Measurements from ENCODE around the gene CCNYL1.
A peak's percentile ranks its signal among the peaks of the same experiment; 100 is the strongest.

The CCNYL1 gene

DNA sequence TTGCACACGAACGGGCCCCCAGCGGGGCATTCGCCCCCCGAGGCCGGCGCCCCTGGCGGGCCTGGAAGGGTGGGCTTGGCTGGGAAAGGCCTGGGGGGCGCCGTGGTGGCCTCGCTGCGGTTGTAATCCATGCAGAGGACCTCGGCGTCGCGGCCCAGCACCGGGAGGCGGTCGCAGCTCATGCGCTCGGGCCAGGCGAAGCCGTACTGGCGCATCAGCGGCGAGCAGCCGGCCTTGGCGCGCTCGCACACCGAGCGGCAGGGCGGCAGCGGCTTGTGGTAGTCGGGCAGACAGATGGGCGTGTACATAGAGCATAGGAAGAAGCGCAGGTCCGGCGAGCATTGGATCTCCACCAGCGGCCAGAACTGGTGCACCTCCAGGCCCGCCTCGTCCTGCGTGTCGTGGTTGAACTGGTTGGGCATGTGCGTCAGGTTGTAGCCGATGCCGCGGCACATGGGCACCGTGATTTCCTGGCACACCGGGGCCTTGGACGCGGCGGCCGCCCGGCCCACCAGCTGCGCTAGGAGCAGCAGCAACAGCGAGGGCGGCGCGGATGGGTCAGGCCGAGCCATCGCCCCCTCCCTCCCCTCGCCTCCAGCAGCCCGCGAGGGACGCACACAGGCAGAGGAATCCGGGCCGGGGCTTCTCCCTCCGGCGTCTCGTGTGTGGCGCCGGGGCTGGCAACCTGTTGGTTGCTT lies 56.9 kb downstream of the CCNYL1 start:
- Histone ChIP-seq H3K9me3 (no peaks in the 10 kb centered on the region), H3K4me1 (peaks cover 45% of the 10 kb centered on the region), H3K4me3 (peak overlapping the region; percentile 82), H3K27me3 (ENCODE audit: low read depth) (no peaks in the 10 kb centered on the region), H3K36me3 (replicated peaks) (peaks cover 33% of the 10 kb centered on the region)
- in situ Hi-C loops (cut with MboI; ENCODE audit: low sequenced_read_pairs): no loop called here
- DNase-seq (ENCODE audit: low spot score in 2 of 2): peak in 1 of 2 experiments; percentile 55

DNA sequence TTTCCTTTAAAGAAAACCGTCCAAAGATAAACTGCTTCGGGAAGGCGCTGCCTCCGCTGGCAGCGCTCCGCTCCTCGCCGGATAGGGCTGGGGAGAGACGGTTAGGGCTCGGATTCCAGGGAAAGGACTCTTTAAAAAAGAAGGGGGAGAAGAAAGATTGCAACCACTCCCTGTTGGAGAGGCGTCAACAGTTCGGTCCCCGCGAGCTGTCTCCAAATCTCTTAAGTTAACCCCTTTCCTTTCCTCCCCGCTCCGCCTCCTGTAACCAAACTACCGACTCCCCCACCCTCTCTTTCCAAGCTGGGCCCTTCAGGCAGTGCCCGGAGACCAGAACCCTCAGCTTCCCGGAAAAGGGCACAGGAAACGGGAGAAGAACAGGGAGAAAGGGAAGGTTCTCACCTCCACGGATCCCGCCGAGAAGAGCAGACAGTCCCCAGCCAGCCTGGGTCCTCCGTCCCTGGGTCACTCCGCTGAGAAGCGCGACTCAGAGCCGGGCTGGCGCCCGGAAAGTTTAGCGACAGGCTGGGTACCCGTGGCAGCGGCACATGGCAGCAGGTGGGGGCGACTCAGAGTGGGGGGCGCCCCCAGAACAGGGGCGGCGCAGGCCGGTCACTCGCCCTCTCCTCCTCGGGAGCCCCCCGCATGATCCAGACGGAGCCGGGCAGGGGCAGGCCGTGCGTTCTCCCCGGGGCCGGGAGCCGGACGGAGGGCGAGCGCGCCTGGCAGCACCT lies 57.6 kb downstream of the CCNYL1 start:
- H3K36me3 ChIP-seq (replicated peaks): peaks cover 26% of the 10 kb centered on the region
- peaks cover 42% of the 10 kb centered on the region for H3K4me1 ChIP-seq
- H3K9me3 ChIP-seq: no peaks in the 10 kb centered on the region
- in situ Hi-C loops (cut with MboI; ENCODE audit: low sequenced_read_pairs): no loop called here
- H3K27me3 ChIP-seq (ENCODE audit: low read depth): no peaks in the 10 kb centered on the region
- peak; percentile 28 to 53 for DNase-seq (ENCODE audit: low spot score in 2 of 2)
- peak overlapping the region; percentile 82 for H3K4me3 ChIP-seq

DNA sequence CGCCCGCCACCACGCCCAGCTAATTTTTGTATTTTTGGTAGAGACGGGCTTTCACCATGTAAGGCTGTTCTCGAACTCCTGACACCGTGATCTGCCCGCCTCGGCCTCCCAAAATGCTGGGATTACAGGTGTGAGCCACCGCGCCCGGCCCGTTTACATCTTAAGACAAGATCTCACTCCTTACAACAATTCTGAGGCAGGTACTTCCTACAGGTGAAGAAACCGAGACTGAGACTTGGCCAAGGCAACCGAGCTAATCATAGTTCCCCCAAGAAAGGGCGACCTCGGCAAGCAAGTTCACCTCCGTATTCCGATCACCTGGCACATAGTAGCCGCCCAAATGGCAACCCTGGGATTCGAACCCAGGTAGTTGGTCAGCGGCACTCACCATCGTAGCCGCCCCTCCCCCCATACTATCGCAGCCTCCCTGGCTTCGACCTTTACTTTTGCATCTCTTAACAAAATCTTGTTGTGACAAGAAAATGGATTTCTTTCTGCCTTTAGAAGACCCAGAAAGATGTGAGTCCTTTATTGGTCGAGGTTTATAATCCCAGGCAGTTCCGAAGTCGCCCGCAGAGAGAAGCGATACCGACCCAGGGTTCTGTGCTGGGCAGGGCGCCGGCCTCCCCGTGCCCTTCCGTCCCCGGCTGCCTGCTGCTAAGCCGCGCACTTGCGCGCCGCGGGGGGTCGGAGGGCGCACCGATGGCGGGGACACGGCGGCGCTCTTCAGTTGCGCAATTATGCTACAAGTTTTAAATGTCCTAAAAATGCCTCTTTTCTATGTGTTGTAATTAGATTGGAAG lies 59.4 kb downstream of the CCNYL1 start:
- DNase-seq (ENCODE audit: low spot score in 2 of 2): no peak
- Histone ChIP-seq H3K36me3 (replicated peaks) (peaks cover 17% of the 10 kb centered on the region), H3K9me3 (no peaks in the 10 kb centered on the region), H3K4me1 (peaks cover 27% of the 10 kb centered on the region), H3K27me3 (ENCODE audit: low read depth) (no peaks in the 10 kb centered on the region), H3K4me3 (no peak overlapping the region; the same call in 1 of the 2 replicates)
- in situ Hi-C loops (cut with MboI; ENCODE audit: low sequenced_read_pairs): no loop called here

DNA sequence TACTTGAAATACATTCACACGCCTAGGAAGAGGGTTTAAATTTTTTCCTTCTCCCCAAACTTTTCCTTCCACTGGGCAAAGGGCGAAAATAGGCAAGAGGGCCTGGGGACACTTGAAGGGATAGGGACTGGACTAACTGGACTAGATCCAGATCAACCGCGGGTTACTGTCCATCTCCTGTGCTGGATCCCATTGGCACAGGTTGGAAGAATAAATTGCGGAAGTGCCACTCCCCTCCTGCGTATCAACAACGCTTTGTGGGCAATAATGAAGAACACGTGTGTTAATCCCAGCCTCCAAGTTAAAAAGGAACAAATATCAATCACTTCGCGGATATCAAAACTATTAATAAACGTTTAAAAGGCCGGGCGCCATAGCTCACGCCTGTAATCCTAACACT lies 60.0 kb downstream of the CCNYL1 start:
- H3K9me3 ChIP-seq: no peaks in the 10 kb centered on the region
- DNase-seq (ENCODE audit: low spot score in 2 of 2): no peak
- peaks cover 16% of the 10 kb centered on the region for H3K36me3 ChIP-seq (replicated peaks)
- in situ Hi-C loops (cut with MboI; ENCODE audit: low sequenced_read_pairs): no loop called here
- H3K27me3 ChIP-seq (ENCODE audit: low read depth): no peaks in the 10 kb centered on the region
- peaks cover 22% of the 10 kb centered on the region for H3K4me1 ChIP-seq
- H3K4me3 ChIP-seq: no peak overlapping the region

DNA sequence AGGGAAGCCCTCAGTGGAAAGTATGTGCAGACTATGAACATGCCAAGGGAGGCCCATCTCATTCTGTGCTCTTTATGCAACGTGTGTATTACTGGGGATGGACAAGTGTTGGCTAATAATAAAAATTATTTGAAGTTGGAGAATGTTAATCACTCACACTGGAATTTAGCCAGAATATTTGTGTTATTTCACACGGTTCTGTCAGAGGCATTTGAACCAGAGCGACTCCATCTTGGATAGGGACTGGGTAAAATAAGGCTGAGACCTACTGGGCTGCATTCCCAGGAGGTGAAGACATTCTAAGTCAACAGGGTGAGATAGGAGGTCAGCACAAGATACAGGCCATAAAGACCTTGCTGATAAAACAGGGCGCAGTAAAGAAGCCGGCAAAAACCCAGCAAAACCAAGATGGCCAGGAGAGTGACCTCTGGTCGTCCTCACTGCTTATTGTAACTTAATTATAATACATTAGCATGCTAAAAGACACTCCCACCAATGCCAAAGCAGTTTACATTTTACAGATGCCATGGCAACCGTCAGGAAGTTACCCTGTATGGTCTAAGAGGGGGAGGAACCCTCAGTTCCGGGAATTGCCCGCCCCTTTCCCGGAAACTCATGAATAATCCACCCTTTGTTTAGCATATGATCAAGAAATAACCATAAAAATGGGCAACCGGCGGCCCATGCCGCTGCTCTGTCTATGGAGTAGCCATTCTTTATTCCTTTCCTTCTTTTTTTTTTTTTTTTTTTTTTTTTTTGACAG lies 60.8 kb downstream of the CCNYL1 start:
- Histone ChIP-seq H3K9me3 (no peaks in the 10 kb centered on the region), H3K27me3 (ENCODE audit: low read depth) (no peaks in the 10 kb centered on the region), H3K4me1 (peaks cover 16% of the 10 kb centered on the region), H3K36me3 (replicated peaks) (peaks cover 9% of the 10 kb centered on the region), H3K4me3 (no peak overlapping the region)
- in situ Hi-C loops (cut with MboI; ENCODE audit: low sequenced_read_pairs): no loop called here
- DNase-seq (ENCODE audit: low spot score in 2 of 2): peak; percentile 71 to 87

DNA sequence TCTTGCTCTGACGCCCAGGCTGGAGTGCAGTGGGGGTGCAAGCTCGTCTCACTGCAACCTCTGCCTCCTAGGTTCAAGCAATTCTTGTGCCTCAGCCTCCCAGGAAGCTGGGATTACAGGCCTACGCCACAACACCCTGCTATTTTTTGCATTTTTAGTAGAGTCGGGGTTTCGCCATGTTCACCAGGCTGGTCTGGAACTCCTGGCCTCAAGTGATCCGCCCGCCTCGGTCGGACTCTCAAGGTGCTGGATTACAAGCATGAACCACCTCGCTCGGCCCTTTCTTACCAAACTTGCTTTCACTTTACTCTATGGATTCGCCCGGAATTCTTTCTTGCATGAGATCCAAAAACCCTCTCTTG lies 61.4 kb downstream of the CCNYL1 start:
- Histone ChIP-seq H3K4me1 (peaks cover 16% of the 10 kb centered on the region), H3K4me3 (no peak overlapping the region), H3K36me3 (replicated peaks) (peaks cover 3% of the 10 kb centered on the region), H3K27me3 (ENCODE audit: low read depth) (no peaks in the 10 kb centered on the region), H3K9me3 (no peaks in the 10 kb centered on the region)
- no peak for DNase-seq (ENCODE audit: low spot score in 2 of 2)
- in situ Hi-C loops (cut with MboI; ENCODE audit: low sequenced_read_pairs): no loop called here

DNA sequence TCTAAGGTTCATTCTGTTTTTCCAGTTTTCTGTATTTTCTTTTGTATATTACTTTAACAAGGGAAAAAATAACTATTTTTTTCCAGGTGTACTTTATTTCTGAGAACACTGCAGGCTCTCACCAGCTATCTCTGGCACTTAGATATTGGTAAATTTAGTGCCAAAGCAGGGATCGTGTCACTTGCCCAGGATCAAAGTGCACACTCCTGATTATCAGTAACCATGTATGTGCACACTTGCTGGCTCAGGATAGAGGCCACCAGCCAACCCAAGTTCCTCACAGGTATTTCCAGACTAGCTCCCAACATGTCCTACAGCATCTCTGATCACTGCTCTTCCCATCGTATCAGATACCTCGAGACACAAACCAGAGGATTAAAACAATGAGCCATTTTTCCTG lies 64.0 kb downstream of the CCNYL1 start:
- H3K9me3 ChIP-seq: no peaks in the 10 kb centered on the region
- no peak for DNase-seq (ENCODE audit: low spot score in 2 of 2)

DNA sequence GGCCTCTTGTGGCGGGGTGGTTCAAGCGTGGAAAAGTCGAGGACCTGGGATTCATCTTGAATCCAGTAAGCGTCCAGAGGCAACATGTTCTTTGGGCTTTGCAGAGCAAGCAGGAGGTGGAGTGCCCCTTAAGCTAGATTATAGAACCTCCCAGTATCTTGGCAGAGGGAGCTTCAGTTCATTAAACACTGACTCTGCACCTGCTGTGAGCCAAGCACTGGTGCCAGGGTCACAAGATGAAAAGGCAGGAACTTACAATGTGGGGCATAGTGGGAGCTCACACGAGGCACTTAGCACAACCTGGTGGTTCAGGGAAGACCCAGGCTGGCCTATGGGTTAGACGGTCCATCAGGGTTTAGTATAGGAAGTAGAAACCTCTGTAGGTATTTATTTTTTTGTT lies 65.7 kb downstream of the CCNYL1 start:
- Histone ChIP-seq H3K4me3 (no peak overlapping the region), H3K4me1 (peaks cover 14% of the 10 kb centered on the region), H3K27me3 (ENCODE audit: low read depth) (no peaks in the 10 kb centered on the region), H3K36me3 (replicated peaks) (no peaks in the 10 kb centered on the region), H3K9me3 (no peaks in the 10 kb centered on the region)
- no peak for DNase-seq (ENCODE audit: low spot score in 2 of 2)
- in situ Hi-C loops (cut with MboI; ENCODE audit: low sequenced_read_pairs): no loop called here

More for the DNA sequence above, 64.0 kb downstream of the CCNYL1 start:
- H3K27me3 ChIP-seq (ENCODE audit: low read depth): no peaks in the 10 kb centered on the region
- H3K36me3 ChIP-seq (replicated peaks): no peaks in the 10 kb centered on the region
- H3K4me3 ChIP-seq: no peak overlapping the region
- H3K4me1 ChIP-seq: peaks cover 18% of the 10 kb centered on the region
- in situ Hi-C loops (cut with MboI; ENCODE audit: low sequenced_read_pairs): no loop called here

DNA sequence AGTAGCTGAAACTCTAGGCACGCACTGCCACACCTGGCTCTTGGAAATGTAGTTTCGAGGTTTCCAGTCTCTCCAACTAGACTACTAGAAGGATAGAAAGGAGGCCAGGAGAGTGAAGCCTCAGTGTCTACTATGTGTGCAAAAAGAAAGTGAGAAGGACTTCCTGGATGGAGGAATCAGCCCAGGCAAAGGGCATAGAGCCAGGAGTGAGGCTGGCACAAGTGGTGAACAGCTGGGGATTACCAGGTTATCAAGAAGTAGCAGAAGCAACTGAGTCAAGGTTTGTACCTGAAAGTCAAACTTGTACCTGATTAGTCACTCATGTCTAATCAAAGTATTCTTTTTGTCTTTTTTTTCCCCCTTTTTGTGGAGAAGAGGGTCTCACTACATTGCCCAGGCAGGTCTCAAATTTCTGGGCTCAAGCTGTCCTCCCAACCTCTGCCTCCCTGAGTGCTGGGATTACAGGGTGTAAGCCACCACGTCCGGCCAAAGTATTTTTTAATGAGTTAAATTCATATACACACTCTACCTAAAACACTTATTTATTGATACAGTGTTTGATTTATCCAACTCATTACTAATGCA lies 67.0 kb downstream of the CCNYL1 start:
- Histone ChIP-seq H3K36me3 (replicated peaks) (no peaks in the 10 kb centered on the region), H3K4me1 (peaks cover 6% of the 10 kb centered on the region), H3K9me3 (no peaks in the 10 kb centered on the region), H3K27me3 (ENCODE audit: low read depth) (no peaks in the 10 kb centered on the region), H3K4me3 (no peak overlapping the region)
- DNase-seq (ENCODE audit: low spot score in 2 of 2): no peak
- in situ Hi-C loops (cut with MboI; ENCODE audit: low sequenced_read_pairs): no loop called here

DNA sequence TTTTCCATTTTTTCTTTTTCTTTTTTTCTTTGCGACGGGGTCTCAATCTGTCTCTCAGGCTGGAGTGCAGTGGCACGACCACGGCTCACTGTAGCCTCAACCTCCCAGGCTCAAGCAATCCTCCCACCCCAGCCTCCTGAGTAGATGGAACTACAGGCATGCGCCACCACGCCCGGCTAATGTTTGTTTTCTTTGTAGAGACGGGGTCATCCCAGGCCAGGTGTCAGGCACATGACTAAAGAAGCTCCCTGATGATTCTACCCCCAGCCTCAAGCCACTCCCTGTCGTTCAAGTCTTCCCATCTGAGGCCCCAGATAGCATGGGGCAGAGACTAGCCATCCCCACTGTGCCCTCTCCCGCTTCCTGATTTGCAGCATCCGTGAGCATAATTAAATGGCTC lies 68.1 kb downstream of the CCNYL1 start:
- in situ Hi-C loops (cut with MboI; ENCODE audit: low sequenced_read_pairs): no loop called here

DNA sequence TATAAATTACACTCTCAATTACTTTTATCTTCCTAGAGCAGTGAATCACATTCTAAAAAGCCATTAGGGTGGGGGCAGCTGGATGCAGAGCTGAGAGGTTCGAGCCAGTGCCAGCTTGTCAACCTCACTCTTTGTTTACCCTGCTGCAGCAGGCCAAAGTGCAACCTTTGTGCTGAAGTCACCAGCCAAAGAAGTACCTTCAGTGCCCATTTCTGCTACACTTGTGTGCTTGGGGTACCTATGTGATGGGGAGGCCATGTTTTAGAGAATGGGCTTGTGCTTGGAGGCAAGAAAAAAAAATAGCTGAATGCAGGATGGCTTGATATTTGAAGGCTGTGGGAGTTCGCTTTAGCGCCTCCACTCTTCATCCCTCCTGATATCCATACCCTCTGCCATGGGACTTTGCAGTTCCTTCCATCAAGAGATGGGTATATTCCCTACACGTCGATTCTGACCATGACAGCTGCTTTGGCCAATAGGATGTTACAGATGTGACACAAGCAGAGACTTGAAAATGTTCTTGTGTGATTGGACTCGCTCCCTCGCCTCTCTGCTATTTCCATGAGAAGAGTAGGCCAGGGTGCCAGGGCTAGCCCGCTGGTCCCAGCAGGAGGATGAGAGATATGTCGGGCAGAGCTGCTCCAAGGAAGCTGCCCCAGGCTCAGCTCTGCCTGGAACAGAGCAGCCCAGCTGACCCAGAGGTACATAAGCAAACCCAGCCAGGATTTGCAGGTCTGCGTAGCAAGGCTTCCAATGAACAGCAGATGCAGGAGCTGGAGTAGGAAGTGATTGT lies 71.0 kb downstream of the CCNYL1 start:
- H3K27me3 ChIP-seq (ENCODE audit: low read depth): no peaks in the 10 kb centered on the region
- no peaks in the 10 kb centered on the region for H3K9me3 ChIP-seq
- in situ Hi-C loops (cut with MboI; ENCODE audit: low sequenced_read_pairs): no loop called here
- H3K36me3 ChIP-seq (replicated peaks): no peaks in the 10 kb centered on the region
- no peak for DNase-seq (ENCODE audit: low spot score in 2 of 2)
- no peak overlapping the region for H3K4me3 ChIP-seq
- H3K4me1 ChIP-seq: peaks cover 6% of the 10 kb centered on the region

More for the DNA sequence above, 68.1 kb downstream of the CCNYL1 start:
- no peak for DNase-seq (ENCODE audit: low spot score in 2 of 2)
- Histone ChIP-seq H3K9me3 (no peaks in the 10 kb centered on the region), H3K36me3 (replicated peaks) (no peaks in the 10 kb centered on the region), H3K4me1 (peaks cover 6% of the 10 kb centered on the region), H3K4me3 (no peak overlapping the region), H3K27me3 (ENCODE audit: low read depth) (no peaks in the 10 kb centered on the region)

DNA sequence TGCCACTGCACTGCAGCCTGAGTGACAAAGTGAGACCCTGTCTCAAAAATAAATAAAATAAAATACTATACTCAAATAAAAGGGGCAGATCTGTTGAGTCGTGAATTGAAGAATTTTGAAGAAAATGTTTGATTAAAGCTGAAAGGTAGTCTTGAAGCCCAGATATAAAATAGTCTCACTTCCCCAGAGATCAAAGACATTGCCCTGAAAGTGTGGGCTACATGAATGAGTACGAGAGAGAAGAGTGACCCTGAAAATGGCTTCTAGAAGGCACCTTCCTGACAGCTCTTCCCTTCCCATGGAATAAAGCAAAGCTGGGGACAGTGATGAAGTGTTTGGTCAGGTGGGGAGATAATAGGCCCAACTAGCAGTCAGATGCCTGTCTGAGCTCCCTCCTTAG lies 72.1 kb downstream of the CCNYL1 start:
- H3K4me1 ChIP-seq: peaks cover 6% of the 10 kb centered on the region

More for the DNA sequence above, 72.1 kb downstream of the CCNYL1 start:
- in situ Hi-C loops (cut with MboI; ENCODE audit: low sequenced_read_pairs): no loop called here
- Histone ChIP-seq H3K27me3 (ENCODE audit: low read depth) (no peaks in the 10 kb centered on the region), H3K36me3 (replicated peaks) (no peaks in the 10 kb centered on the region), H3K4me3 (no peak overlapping the region), H3K9me3 (no peaks in the 10 kb centered on the region)
- DNase-seq (ENCODE audit: low spot score in 2 of 2): no peak
